ENCODE results near the gene ZNF8.

The ZNF8 gene

DNA sequence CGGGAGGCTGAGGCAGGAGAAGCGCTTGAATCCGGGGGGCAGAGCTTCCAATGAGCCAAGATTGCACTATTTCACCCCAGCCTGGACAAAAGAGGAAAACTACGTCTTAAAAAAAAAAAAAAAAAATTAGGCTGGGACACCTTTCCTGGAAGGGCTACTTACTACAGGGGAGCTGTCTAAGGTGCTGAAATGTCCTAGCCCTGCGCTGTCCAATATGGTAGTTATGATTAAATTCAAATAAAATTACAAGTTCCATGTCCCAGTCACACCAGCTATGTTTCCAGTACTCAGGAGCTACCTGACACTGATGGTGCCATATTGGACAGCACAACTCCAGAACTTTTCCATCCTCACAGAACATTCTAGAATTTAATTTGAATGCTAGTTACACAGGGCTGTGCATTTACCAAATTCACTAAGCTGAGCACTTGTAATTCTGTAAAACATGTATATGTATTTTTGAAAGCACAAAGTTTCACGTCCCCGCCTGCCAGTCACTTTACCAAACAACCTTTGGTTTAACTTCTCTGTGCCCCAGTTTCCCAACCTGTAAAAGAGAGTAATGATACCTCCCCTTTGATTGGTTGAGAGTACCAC lies 38.8 kb downstream of the ZNF8 start:
- in situ Hi-C loops (cut with HindIII; ENCODE audit: low sequenced_read_pairs): no loop called here
- no peak overlapping the region for H3K4me3 ChIP-seq (ENCODE audit: low read depth, low read length)
- DNase-seq (ENCODE audit: low read depth): peak; percentile 26
- TF ChIP-seq, protein P1, sequence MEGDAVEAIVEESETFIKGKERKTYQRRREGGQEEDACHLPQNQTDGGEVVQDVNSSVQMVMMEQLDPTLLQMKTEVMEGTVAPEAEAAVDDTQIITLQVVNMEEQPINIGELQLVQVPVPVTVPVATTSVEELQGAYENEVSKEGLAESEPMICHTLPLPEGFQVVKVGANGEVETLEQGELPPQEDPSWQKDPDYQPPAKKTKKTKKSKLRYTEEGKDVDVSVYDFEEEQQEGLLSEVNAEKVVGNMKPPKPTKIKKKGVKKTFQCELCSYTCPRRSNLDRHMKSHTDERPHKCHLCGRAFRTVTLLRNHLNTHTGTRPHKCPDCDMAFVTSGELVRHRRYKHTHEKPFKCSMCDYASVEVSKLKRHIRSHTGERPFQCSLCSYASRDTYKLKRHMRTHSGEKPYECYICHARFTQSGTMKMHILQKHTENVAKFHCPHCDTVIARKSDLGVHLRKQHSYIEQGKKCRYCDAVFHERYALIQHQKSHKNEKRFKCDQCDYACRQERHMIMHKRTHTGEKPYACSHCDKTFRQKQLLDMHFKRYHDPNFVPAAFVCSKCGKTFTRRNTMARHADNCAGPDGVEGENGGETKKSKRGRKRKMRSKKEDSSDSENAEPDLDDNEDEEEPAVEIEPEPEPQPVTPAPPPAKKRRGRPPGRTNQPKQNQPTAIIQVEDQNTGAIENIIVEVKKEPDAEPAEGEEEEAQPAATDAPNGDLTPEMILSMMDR (IDR thresholded peaks at IDR 0.05; ENCODE audit: low read depth, low read length, missing control alignments): no peak

DNA sequence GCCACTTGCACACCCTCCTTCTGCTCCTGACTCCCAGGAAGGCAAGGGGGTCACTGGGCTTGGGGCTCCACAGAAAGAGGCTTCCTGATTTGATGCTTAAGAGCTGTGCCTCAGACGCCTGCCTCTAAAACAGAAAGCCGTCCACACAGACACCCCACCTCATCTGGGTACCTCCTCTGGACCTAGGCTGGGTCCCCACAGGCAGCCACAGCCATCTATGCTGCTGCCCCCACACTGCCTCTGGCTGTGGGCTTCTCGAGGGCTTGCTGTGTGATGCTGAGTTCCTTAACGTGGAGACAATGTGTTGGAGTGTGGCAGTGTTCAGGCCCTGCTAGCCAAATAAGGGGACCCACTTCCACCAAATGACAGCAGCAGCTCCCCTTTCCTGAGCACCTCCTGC lies 39.5 kb downstream of the ZNF8 start:
- in situ Hi-C loops (cut with HindIII; ENCODE audit: low sequenced_read_pairs): no loop called here
- no peak overlapping the region for H3K4me3 ChIP-seq (ENCODE audit: low read depth, low read length)
- DNase-seq (ENCODE audit: low read depth): no peak
- TF ChIP-seq, protein P1 (IDR thresholded peaks at IDR 0.05; ENCODE audit: low read depth, low read length, missing control alignments): no peak

DNA sequence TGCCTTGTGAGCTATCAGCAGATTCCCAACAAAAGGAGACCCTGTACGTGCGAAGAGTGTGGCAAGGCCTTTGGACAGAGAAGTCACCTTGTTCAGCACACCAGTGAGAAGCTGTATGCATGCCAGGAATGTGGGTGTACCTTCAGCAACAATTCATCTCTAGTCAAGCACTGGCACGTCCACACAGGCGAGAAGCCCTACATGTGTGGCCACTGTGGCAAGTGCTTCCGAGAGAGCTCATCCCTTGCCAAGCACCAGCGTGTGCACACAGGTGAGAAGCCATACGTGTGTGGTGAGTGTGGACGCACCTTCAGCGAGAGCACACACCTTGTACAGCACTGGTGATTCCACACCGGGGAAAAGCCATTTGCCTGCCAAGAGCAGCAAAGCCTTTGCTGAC lies 40.5 kb downstream of the ZNF8 start:
- in situ Hi-C loops (cut with HindIII; ENCODE audit: low sequenced_read_pairs): no loop called here
- no peak for DNase-seq (ENCODE audit: low read depth)
- TF ChIP-seq, protein P1 (IDR thresholded peaks at IDR 0.05; ENCODE audit: low read depth, low read length, missing control alignments): no peak
- H3K4me3 ChIP-seq (ENCODE audit: low read depth, low read length): no peak overlapping the region

DNA sequence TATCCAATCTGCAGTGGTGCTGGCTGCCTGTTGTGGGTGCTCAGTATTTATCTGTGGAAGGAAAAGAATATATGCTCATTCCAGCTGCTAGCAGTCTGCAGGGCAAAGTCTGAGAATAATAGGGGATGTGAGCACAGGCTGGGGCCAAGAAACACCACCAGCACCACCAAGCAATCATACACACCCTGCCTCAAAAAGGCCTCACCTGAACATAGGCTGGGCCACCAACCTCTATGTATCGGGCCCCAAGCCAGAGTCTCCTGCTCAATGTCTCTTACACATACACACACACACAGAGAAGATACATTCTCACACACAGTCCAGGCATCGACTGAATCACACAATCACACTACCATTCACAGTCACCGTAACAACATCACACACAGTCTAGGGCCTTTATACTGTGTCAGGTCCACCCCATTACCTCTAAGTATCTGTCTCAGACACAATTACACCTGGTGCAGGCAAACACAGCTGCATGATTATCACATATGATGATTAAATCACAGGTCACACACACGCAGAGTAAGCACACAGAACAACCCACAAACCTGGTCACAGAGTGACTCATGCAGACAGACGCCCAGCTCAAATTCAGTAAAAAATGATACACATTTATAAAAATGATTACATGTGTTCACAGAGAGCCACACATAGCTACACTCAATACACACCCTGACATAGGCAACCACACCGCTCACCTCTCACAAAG lies 46.7 kb downstream of the ZNF8 start:
- in situ Hi-C loops (cut with HindIII; ENCODE audit: low sequenced_read_pairs): no loop called here
- DNase-seq (ENCODE audit: low read depth): no peak
- H3K4me3 ChIP-seq (ENCODE audit: low read depth, low read length): peak overlapping the region; percentile 93
- TF ChIP-seq, protein P1 (IDR thresholded peaks at IDR 0.05; ENCODE audit: low read depth, low read length, missing control alignments): no peak

DNA sequence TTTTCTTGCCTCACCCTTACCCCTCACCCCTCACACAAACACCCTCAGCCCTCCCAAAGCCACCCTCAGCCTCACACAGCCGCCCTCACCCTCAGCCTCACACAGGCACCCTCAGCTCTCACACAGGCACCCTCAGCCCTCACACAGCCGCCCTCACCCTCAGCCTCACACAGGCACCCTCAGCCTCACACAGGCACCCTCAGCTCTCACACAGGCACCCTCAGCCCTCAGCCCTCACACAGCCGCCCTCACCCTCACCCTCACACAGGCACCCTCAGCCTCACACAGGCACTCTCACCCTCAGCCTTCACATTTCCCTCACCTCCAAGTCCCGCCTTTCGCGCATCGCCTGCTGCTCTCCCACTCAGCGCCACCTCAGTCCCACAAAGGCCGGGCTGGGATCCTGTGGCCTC lies 47.8 kb downstream of the ZNF8 start:
- TF ChIP-seq, protein P1 (IDR thresholded peaks at IDR 0.05; ENCODE audit: low read depth, low read length, missing control alignments): no peak
- peak overlapping the region; percentile 93 for H3K4me3 ChIP-seq (ENCODE audit: low read depth, low read length)
- in situ Hi-C loops (cut with HindIII; ENCODE audit: low sequenced_read_pairs): no loop called here
- no peak for DNase-seq (ENCODE audit: low read depth)

DNA sequence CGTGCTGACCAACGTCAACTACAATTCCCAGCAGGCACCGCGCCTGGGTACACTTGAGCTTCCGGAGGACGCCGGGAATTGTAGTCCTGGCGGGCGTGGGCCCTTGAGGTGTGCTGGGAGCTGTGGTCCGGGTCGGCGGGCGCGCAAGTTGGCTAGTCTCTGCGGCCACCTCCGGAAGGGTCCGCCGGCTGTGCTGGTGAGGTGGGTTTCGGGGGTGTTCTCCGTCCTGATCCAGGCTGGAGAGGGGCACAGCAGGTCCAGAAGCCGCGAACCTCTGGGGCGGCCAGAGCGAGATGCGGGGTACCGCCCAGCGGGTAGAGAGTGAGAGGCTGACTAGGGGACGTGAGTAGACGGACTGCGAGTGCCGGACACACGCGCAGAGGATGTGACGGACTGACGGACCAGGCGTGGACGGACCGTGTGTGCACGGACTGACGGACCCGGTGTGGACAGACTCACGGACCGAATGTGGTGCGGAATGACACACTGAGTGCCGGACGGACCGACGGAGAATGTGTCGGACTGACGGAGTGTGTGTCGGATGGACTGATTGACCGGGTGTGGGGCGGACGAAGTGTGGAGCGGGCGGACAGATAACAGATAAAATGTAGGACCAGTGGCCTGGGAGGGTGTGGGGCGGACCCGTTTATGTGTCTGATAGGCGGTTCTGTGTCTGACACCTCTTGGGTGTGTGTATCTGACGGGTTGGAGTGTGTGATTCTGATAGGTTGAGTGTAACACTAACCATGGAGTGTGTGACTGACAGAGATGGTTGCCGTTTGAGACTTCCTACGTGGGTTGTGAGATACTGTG lies 48.4 kb downstream of the ZNF8 start, which contains the start of gene ZSCAN22:
Gene ZSCAN22 (plus strand): TSS at position 81 of the 813 bp plus-strand sequence. CDS start 7,809 bp downstream, outside the sequence.
- TF ChIP-seq, protein P1 (IDR thresholded peaks at IDR 0.05; ENCODE audit: low read depth, low read length, missing control alignments): no peak
- in situ Hi-C loops (cut with HindIII; ENCODE audit: low sequenced_read_pairs): no loop called here
- DNase-seq (ENCODE audit: low read depth): peak; percentile 92
- peak within 1 kb of the TSS; percentile 93 for H3K4me3 ChIP-seq (ENCODE audit: low read depth, low read length)

All from astrocyte of the cerebellum (primary cell).